Right hindlimb (tissue), 1 donor: Measurements from ENCODE around the gene BCL2L2.
"Not testable (repeated sequence)": the region's sequence is repeated elsewhere in the genome, so short reads cannot be mapped to it uniquely, and the experiment has no call there.

Experiments
- DNase-seq: peaks from one replicate; pipeline ENCODE4 v3.0.0-alpha.2; 2018

BCL2L2 gene

DNA sequence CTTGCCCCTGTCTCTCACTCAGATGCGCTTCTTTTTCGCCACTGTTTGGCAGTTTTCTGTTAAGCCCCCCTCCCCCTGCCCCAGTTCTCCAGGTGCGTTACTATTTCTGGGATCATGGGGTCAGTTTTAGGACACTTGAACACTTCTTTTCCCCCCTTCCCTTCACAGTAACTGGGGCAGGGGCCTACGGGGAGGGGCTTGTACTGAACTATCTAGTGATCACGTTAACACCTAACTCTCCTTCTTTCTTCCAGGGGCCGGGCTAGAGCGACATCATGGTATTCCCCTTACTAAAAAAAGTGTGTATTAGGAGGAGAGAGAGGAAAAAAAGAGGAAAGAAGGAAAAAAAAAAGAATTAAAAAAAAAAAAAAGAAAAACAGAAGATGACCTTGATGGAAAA, 18.4 kb downstream of the BCL2L2 start:
- no peak for DNase-seq

DNA sequence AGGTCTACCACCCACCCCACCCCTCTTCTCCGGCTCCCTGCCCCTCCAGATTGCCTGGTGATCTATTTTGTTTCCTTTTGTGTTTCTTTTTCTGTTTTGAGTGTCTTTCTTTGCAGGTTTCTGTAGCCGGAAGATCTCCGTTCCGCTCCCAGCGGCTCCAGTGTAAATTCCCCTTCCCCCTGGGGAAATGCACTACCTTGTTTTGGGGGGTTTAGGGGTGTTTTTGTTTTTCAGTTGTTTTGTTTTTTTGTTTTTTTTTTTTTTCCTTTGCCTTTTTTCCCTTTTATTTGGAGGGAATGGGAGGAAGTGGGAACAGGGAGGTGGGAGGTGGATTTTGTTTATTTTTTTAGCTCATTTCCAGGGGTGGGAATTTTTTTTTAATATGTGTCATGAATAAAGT, 19.1 kb downstream of the BCL2L2 start:
- not testable (repeated sequence) for DNase-seq

DNA sequence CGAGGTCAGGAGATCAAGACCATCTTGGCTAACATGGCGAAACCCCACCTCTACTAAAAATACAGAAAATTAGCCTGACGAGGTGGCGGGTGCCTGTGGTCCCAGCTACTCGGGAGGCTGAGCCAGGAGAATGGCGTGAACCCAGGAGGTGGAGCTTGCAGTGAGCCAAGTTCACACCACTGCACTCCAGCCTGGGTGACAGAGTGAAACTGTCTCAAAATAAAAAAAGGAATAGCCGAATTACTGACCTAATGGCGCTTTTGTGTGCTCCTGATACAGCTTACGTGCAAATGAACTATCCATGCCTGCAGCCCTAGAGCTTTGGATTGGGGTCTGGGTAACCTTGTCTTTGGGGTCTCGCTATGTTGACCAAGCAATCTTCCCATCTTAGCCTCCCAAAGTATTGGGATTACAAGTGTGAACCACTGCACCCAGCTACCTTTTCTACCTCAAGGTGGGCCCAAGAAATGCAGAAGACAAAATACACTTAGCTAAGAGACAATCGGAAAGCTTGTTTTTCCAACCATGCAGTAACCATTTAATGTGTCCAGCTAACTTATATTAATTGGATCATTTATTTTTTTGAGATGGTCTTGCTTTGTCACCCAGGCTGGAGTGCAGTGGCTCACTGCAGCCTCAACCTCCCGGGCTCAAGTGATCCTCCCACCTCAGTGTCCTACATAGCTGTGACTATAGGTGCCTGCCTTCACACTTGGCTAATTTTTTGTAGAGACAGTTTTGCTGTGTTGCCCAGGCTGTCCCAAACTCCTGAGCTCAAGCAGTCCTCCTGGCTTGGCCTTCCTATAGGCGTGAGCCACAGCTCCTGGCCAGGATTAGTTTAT, 20.1 kb downstream of the BCL2L2 start:
- no peak for DNase-seq

DNA sequence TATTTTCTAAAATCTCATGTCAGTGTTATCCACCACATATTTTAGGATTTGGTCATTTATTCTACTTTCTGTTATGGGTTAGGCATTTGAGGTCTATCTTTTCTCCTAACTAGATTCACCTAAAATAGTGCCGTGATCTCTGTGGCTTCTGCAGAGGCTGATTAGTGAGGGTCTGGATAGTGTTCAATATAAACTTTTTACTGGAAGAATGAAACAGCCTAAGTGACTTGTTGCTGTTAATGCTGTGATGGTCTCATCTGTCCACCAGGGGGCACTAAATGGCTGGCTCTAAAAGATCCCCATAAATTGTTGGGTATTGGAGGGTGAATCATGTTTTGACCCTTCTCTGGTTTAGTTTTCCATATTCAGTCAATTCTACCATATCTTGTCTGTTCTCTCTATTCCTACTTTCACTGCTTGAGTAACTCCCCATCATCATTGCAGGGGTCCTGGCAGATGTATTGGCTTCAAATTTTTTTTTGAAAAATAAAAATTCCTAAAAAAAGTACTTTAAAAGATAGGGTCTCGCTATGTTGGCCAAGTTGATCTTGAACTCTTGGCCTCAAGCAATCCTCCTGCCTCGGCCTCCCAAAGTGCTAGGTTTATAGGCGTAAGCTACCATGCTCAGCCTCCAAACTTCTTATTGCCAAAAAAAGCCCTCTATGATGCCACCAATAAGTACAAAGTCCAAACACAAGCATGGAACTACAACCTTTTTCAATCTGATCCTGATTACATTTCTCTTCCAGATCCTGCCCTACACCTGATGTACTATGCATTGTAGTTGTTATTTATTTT, 21.5 kb downstream of the BCL2L2 start:
- DNase-seq, result peak; percentile 71

DNA sequence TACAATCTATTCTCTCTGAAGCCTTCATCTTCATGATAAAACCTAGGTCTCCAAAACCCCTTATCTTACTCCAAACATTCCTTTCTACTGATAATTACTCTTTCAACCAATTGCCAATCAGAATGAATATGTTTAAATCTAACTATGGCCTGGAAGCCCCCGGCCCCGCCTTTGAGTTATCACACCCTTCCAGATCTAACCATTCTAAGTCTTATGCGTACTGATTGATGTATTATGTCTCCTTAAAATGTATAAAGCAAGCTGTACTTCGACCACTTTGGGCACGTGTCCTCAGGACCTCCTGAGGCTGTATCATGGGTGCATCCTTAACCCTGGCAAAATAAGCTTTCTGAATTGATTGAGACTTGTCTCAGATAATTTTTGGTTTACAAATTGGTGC, 29.0 kb downstream of the BCL2L2 start:
- DNase-seq, result no peak

DNA sequence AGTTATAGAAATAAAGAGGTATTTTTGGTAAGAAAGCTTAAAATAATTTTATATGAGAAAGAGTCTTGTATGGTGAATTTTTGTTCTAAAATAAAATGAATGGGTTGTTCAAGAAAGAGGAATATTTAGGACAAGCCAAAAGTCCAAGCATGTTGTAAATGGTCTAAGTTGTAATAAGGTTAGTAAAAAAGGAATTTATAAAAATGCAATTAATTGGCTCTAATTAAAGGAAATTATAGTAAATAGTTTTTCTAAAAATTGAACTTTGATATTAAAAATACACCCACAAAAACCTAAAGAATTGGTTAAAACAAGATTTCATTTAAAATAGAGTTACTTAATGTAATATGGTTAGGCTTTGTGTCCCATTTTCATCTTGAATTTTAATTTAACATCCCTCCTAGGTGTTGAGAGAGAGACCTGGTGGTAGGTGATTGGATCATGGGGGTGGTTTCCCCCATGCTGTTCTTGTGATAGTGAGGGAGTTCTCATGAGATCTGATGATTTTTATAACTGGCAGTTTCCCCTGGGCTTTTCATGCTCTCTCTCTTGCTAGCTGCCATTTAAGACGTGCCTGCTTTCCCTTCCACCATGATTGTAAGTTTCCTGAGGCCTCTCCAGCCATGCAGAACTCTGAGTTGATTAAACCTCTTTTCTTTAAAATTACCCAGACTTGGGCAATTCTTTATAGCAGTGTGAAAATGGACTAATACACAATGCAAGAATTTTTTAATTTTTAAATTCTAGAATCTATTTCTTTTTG, 33.1 kb downstream of the BCL2L2 start:
- DNase-seq, result no peak

DNA sequence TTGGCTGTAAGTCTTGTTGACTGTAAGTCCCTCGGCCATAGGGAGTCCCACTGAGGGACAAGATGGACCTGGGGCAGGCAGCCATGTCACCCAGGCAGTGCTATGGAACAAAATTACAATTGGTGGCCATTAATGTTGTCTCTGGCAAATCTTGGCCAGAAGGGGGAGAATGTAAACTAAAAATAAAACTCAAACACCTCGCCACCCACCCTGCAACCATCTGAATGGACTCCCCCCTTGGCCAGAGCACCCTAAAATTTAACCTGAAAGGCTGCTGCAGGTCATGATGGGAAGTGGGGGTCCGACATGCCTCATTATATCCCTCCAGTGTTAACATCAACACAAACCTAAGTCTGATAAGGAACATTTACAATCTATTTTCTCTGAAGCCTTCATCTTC, 37.8 kb downstream of the BCL2L2 start:
- DNase-seq, result no peak

DNA sequence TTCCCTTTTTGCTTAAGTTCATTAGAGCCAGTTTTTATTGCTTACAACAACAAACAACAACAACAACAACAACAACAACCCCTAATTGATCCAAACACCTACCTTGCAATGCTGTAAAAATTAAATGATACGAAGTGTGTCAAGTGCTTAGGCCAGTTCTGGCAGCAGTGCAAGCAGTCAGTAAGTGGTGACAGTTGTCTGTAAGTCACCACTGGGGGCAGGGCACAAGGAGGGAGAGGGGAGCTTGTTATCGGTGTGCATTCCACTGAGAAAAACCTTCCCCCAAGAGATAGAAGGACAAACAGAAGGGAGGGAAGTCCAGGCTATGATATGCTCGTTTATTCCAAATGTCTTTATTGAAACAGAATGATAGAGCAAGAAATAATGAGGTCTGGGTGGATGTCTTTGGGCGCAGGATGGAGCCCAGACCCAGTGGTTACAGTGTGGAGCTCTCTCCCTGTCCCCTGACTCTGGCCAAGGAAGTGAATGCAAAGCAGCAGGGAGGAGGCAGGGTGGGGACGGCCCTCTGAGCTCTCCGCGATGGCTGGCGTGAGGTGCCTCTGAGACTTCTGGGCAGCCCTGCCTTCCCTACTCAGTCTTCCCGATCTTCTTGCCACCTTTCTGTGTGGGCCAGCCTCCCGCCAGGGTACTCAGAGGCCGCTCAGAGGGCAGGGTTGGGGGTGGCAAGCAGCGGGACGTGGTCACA, 39.5 kb downstream of the BCL2L2 start:
- no peak for DNase-seq

DNA sequence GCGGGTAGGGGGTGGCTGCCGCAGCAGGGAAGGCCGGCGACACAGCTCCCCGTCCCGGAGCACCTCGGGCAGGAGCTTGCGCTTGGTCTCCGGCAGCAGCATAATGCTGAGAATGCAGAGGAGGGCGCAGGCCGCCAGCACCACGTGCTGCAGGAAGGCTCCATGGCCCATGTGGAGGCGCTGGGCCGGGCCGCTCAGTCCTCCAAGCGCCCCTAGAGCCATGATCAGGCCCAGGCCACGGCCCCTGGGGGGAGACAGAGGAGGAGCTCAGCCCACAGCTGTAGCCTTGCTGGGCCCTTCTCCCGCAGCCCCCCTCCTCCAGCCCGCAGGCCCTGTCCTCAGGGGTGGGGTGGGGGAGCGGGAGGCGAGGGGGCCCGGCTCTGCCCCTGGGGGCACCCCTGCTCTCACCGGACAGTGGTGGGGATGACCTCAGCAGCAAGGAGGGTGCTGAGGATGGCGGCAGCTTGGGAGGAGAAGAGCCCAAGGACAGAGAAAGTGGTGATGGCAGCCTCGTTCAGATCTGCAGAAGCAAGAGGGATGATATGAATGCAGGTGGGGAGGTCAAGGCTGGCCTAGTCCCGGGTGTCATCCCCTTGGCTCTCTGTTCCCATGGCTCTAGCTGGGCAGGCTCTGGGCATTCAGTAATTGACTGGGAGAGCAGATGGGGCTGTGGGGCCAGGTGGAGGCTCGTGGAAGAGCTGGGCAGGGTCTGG, 40.2 kb downstream of the BCL2L2 start:
- DNase-seq, result no peak

DNA sequence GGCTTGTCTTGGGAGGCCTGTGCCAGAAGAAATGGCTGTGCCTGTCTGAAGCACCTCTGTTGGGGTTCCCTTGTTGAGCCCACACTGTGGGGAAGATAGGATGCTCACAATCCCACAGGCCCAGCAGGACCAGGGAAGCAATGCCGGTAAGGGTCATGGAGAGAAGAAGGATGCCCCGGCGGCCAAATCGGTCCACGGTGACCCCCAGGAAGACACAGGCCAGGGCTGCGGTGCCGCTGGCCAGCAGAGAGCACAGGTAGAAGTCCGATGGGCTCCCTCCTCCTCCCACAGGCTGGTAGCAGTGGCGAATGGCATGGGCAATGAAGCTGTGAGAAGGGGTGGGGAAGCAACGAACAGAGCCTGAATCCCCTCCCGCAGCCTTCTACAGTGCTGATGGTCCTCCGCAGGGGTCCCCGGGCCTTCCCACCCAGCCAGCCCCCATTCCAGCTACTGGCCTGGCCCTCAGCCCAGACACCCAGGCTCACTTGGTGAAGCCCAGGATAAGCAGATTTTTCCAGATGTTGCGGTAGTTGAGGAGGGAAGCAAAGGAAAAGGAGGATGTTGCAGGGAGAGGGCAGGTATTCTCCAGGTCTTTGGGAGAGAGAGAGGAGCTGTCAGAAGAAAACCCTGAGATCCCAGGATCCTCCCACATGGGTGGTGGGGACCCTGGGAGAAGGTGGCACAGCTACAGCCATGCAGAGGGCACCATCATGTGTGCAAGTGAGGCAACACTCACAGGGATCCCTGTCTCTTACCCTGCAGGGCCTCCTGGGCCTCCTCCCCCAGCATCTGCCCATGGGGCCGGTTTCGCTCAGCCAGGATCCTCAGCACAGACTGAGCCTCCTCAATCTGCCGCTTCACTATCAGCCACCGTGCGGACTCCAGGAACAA, 41.0 kb downstream of the BCL2L2 start:
- no peak for DNase-seq

DNA sequence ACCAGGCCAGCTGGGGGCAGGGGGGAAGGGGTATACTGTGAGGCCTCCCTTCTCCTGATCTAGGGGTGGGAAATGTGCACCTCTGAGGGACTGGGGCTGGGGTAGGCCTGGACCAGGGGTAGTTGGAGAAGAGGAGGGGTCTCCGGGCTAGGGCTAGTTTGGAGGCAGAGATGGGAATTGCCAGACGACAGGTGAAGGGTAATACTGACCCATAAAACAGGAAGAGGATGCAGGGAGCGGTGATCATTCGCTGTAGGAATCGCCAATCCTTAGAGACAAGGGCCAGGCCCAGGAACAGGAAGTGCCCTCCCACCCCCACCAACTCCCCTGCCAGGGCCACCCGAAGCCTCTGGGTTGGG, 41.6 kb downstream of the BCL2L2 start:
- DNase-seq, result no peak

DNA sequence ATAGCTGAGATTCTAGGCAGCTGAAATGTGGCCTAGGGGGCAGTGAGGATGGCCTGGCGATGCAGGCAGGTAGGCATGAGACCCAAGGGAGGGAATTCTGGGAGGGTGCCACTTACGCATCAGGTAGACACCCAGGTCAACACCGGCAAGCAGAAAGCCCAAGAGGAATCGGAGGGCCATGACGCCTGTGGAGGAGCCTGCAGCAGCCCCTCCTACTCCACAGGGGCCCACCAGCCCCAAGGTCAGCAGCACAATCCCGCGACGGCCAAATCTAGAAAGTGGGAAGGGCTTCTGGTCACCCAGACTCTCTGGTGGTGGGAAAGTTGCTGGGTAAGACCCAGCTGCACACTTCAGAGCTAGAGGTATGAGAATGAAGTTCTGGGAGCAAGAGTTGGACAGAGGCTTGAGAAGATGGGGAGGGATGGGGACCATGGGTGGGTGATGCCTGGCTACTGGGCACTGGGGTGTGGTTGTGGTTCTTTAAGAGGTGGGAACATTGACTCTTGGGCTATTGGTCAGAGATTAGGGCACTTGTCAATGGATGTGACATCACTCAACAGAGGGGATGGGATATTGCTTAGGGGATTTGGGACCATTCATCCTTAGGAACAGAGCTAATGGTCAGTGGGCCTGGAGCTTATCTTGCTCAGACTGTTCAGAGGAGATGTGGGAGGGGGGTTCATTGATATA, 42.7 kb downstream of the BCL2L2 start:
- DNase-seq, result no peak

DNA sequence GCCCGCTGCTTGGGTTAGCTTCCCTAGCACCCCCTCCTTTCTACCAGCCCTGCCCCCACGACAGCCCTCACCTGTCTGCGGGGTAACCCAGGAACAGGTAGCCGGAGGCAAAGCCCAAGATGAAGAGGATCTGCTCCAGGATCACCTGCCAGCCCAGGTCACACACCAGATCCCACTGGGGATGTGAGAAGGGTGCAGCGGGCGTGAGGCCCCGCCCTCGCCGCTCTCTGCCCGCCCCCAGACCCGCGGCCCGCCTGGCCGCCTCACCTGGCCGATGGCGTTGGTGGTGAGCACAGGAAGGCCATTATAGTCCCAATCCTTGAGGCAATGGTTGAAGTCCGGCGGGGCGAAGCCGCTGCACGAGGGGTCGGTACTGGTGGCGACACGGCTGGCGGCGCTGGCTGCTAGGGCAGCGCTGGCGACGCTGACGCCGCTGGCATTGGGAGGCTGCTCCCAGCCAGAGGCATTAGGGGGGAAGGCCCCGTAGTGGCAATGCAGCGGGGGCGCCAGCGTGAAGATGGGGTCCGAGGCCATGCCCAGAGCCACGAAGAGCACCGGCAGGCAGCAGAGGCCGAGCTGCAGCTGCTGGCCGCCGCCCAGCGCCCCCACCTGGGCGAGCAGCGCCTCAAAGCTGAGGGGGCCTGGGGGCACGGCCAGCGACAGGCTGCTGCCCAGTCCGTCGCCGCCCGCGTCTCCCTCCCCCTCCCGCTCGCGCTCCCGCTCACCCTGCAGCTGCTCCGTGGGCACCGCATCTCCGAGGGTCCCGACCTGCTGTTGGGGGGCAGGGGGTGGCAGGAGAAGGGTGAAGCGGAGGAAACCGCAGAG, 45.3 kb downstream of the BCL2L2 start:
- no peak for DNase-seq

DNA sequence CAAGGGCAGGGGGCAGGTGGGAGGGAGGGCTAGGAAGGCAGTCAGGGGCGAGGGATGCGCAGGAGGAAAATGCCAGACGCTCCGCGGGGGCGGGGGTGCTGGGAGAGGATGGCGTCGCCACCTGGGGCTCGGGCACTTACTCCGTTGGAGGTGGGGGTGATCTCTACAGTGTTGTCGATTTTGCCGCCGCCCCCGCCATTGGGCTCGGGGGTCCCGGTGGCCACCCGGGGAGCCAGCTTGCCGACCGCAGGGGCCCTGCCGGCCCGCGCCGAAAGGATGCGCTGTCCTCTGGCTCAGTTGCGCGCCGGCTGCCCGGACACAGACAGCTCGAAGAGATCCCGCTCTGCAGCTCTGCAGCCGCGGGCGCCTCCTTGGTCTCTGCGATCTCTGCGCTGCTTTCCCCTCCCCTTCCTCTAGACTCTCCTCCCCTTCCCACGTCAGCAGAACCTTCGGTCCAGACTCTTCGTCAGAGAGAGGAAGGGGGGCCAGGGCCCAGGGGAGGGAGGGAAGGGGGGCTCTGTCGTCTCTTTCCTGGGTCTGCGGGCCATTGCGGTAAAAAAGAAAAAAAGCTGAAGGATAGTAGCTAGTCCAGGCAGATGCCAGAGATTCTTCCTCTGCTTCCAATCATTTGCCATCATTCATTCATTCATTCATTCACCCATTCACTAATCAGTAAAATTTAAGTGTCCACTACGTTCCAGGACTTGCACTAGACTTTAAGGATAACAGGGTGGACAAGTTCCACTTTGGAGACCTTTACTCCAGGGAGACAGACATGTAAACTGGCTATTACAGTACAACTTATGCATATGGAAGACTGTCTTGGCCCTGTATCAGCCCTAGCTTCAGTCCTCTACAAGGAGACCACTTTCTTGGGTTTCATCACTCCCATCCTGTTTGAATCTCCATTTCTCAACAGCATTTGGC, 46.1 kb downstream of the BCL2L2 start, which contains the start of gene SLC22A17:
TSS of gene SLC22A17 (minus strand) at position 382 of the 927 bp plus-strand sequence.
- peak; percentile 92 for DNase-seq

DNA sequence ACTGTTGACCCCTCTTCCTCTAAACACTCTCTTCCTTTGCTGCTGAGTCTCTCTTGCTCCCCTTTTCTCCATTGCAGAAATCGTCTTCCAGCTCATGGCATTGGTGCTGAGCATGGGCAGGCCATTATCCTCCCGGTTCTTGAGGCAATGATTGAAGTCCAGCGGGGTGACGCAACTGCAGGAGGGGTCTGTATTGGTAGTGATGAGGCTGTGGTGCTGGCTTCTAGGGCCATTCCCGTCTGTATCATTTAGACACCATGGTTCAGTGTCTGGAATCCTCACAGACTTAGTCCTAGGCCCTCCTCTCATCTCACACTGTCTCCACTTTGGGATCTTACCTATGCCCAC, 46.8 kb downstream of the BCL2L2 start:
- no peak for DNase-seq

DNA sequence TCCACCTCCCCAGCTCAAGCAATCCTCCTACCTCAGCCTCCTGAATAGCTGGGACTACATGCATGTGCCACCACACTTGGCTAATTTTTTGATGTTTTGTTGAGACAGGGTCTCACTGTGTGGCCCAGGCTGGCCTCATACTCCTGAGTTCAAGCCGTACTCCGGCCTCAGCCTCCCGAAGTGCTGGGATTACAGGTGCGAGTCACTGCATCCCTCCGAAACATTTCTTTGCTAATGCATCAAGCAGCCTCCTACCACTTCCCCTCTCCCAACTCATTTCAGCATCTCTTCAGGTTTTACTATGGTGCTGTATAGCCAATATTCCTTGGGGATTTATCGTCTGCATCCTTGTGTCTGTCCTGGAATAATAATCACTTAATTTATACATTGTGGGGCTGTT, 48.4 kb downstream of the BCL2L2 start:
- DNase-seq, result no peak

DNA sequence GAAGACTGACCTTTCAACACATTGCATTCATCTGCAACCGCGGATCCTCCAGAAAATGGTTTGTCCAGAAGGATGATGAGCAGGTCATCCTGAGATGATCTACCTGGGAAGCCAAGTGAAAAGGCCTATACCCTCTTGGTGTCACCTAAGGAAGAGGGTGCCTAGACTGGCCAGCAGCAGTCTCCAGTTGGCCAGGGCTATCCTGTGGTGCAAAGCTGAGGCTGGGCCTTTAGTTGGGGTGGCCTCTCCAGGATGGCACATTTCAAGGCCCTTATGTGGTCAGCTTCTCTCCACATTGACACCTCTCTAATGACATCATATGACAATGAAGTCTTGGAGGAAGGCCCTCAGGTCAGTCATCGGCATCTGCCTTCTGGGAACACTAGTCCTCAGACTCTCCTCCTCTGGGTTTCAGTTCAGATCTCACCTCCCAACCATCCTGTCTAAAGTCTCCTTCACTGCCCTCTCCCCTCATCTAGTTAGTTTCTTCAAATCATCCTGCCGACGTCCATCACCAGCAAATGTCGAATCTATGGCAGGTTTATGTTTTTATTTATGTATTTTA, 49.3 kb downstream of the BCL2L2 start:
- DNase-seq, result no peak

DNA sequence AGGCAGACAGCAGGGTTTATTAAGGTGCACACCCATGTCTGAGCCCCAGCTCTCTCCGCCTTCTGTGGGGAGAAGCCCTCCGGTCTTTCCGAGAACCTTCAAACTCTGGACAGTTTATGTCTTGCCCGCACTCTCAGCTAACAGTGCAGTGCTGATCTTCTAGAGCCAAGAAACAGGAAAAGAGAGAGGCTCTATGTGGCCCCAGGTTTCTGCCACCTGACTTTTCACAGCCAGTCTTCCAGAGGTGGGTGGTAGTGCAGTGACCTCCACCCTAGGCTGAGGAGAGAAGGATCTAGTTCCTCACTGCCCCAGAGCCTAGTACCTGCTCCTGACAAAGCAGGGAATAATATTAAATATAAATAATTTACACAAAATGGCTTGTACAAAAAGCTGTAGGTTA, 50.0 kb downstream of the BCL2L2 start:
- DNase-seq, result no peak
